Endothelial cell of umbilical vein (primary cell): ENCODE data around the gene PROCR. TPM values are rescaled to one million over a fixed set of nuclear protein-coding genes. Genes with fewer than 3 reads are reported as not detected.

Experiments used
- BruUV-seq: library from RNA; stranded (reverse); fragments of 400-500 nt; replicated peaks from 2 replicates; lab custom pipeline; 2021; lab: Mats Ljungman, UMichigan
- CTCF ChIA-PET: fragments of 300-600, 350-600 bp; sonication (Branson Sonifier 250); formaldehyde crosslinking; loops from one replicate; lab custom pipeline; 2021; ENCODE audit warnings: antibody characterized with exemption, inconsistent platforms; lab: Charles Lee
- POLR2A ChIA-PET: fragments of 300-600, 350-600 bp; sonication (Branson Sonifier 250); formaldehyde crosslinking; loops from one replicate; lab custom pipeline; 2021; ENCODE audit warnings: antibody characterized with exemption, inconsistent platforms; lab: Charles Lee
- DNase-seq: peaks from one replicate; pipeline ENCODE4 v3.0.0-alpha.2; 2011; ENCODE audit warnings: low read depth, low spot score
- FAIRE-seq: peaks from 2 replicates; lab custom pipeline; 2011; peaks lifted over from hg19 to GRCh38; lab: Jason Lieb, UNC
- H2AFZ ChIP-seq: 2 replicates; pipeline ENCODE4 v1.6.0; 2012; ENCODE audit warnings: low read depth, low read length, control low read depth, inconsistent platforms
- H3K27ac ChIP-seq: 2 replicates; pipeline ENCODE4 v1.5.1; 2011; ENCODE audit warnings: low read depth, mild to moderate bottlenecking, control low read depth, low read length, moderate library complexity; ENCODE audit not compliant: insufficient read depth
- H3K27me3 ChIP-seq, 2 experiments: 2 replicates each; pipeline versions ENCODE4 v1.6.0 to v1.6.1; 2011; ENCODE audit warnings: low read length in 2 of 2, mixed read lengths in 1 of 2; ENCODE audit not compliant: control insufficient read depth in 2 of 2, insufficient read depth in 2 of 2
- H3K36me3 ChIP-seq, 2 experiments: 2 replicates in 1 of 2; 3 replicates in 1 of 2; pipeline ENCODE4 v1.5.1; 2011; ENCODE audit warnings: low read length in 2 of 2, mild to moderate bottlenecking in 1 of 2, moderate library complexity in 1 of 2; ENCODE audit not compliant: control insufficient read depth in 2 of 2, insufficient read depth in 2 of 2; ENCODE audit errors: extremely low read depth in 1 of 2
- H3K4me1 ChIP-seq: 3 replicates; pipeline ENCODE4 v1.5.1; 2011; ENCODE audit warnings: mild to moderate bottlenecking, low read length; ENCODE audit not compliant: control insufficient read depth, insufficient read depth; ENCODE audit errors: extremely low read depth
- H3K4me2 ChIP-seq: 2 replicates; pipeline ENCODE4 v1.6.1; 2011; ENCODE audit warnings: low read length, control low read depth, mixed read lengths; ENCODE audit not compliant: insufficient read depth
- H3K4me3 ChIP-seq, 3 experiments: fragments of 200-600 bp in 1 of 3; sonication (generic), shearing (Covaris generic) in 1 of 3; replicated peaks in 1 of 3; 2 replicates each; pipeline ENCODE4 v1.5.1; 2011 to 2016; ENCODE audit warnings: control low read depth in 3 of 3, low read length in 3 of 3, mild to moderate bottlenecking in 2 of 3, inconsistent platforms in 1 of 3, low read depth in 1 of 3, moderate library complexity in 1 of 3; ENCODE audit not compliant: insufficient read depth in 1 of 3
- H3K79me2 ChIP-seq: 2 replicates; pipeline ENCODE4 v1.6.0; 2012; ENCODE audit warnings: low read length, inconsistent platforms; ENCODE audit not compliant: control insufficient read depth, insufficient read depth
- H3K9ac ChIP-seq: replicated peaks from 2 replicates; pipeline ENCODE3; 2011; ENCODE audit warnings: low read length, control low read depth; ENCODE audit not compliant: insufficient read depth; ENCODE audit errors: extremely low read depth
- H3K9me1 ChIP-seq: replicated peaks from 3 replicates; pipeline ENCODE4 v1.6.0; 2011; ENCODE audit warnings: mild to moderate bottlenecking, low read length; ENCODE audit not compliant: control insufficient read depth, insufficient read depth; ENCODE audit errors: extremely low read depth
- H3K9me3 ChIP-seq: replicated peaks from 2 replicates; pipeline ENCODE4 v1.5.1; 2012; ENCODE audit warnings: low read length, inconsistent platforms; ENCODE audit not compliant: control insufficient read depth, insufficient read depth
- H4K20me1 ChIP-seq: replicated peaks from 2 replicates; pipeline ENCODE3; 2011; ENCODE audit warnings: mild to moderate bottlenecking, low read length; ENCODE audit not compliant: control insufficient read depth, insufficient read depth; ENCODE audit errors: extremely low read depth
- MYC ChIP-seq: IDR thresholded peaks from one replicate; pipeline ENCODE4 v1.6.1; 2011; ENCODE audit warnings: mild to moderate bottlenecking, low read depth, low read length
- POLR2AphosphoS5 ChIP-seq: IDR thresholded peaks from 2 replicates; pipeline ENCODE4 v1.6.1; 2012; ENCODE audit warnings: low read depth, mild to moderate bottlenecking, control low read depth, low read length, moderate library complexity; ENCODE audit not compliant: insufficient read depth
- dilution Hi-C: fragments of 300-500 bp; cut with MboI; formaldehyde crosslinking; loops from one replicate; pipeline ENCODE4 v1.15.0; 2019; ENCODE audit warnings: low sequenced_read_pairs; ENCODE audit not compliant: extremely low pct_ligation_motif_present
- intact Hi-C: fragments of 100-400 bp; cut with micrococcal nuclease; formaldehyde crosslinking; loops from one replicate; pipeline ENCODE4 v1.10.0; 2022
- polyA plus RNA-seq, 4 experiments: library from polyadenylated mRNA; depleted of rRNA in 3 of 4; stranded (reverse) in 3 of 4; unstranded in 1 of 4; fragments of >200 nt; gene quantifications; 2 replicates each; pipeline versions ENCODE4 v1.2.1 to v1.2.3, GENCODE V29; 2011 to 2012; ENCODE audit warnings: missing spikeins in 1 of 4
- total RNA-seq: library from RNA; stranded (reverse); gene quantifications from 2 replicates; pipeline ENCODE4 v1.2.3, GENCODE V29; 2021
- TF ChIP-seq, protein P1 (sequence below): IDR thresholded peaks from 2 replicates; pipeline ENCODE4 v1.6.1; 2011; ENCODE audit not compliant: insufficient read depth, insufficient read length
- TF ChIP-seq, protein P2 (sequence below), 2 donors: IDR thresholded peaks; 1 replicate in 1 of 2; 2 replicates in 1 of 2; pipeline ENCODE4 v1.5.1; 2011; ENCODE audit warnings: low read length in 2 of 2, mild to moderate bottlenecking in 2 of 2, moderate library complexity in 2 of 2, control low read depth in 1 of 2, inconsistent platforms in 1 of 2, low read depth in 1 of 2; ENCODE audit not compliant: insufficient read depth in 1 of 2; ENCODE audit errors: extremely low read depth in 1 of 2

PROCR gene
- total and polyA plus RNA-seq, 2 donors (not counting 3 experiments of a cell fraction or from before 2014, with no cell fraction given) = 251 to 376 TPM

DNA sequence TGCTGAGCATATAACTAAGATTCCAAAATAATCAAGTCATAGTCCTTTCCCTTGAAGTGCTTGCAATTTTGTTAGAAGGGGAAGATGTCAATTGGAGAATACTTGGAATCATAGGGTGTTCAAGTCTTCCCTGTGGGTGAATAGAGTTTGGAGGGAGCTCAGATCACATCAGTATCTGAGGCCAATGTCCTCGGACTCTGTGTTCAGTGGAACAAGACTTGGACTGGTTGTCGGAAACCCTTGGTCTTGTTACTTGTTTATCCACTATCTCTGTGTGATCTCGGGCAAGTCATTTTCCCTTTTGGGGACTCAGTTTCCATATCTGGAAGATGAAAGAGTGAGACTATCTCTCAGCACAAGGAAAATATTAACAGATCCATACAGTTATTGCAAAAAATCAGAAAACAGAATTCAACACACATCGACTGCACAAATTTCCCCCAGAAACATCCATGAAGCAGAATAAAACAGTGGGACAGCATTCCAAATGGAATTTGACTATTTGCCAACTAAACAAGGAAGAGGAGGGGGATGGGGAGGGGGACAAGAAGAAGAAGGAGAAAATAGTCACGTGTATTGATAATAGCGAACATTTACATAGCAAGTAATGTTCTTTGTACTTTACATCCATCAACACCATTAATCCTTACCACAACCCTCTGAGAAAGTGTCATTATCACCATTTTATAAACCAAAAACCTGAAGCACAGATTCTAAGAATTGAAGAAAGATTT, 20.9 kb upstream of the PROCR start:
- no peaks in the 10 kb centered on the region for H4K20me1 ChIP-seq
- no peak overlapping the region for H2AFZ ChIP-seq
- no peaks in the 10 kb centered on the region for H3K9me3 ChIP-seq
- H3K27me3 ChIP-seq = no peaks in the 10 kb centered on the region
- H3K4me2 ChIP-seq = no peak overlapping the region
- peaks cover 19% of the 10 kb centered on the region for H3K4me1 ChIP-seq
- H3K4me3 ChIP-seq = no peak overlapping the region
- BruUV-seq = no TSS peak
- intact Hi-C loops (no loop called here), dilution Hi-C loops (no loop called here)
- DNase-seq (no peak), FAIRE-seq (no peak)
- no peak overlapping the region for H3K9ac ChIP-seq
- TF ChIP-seq, protein P1, sequence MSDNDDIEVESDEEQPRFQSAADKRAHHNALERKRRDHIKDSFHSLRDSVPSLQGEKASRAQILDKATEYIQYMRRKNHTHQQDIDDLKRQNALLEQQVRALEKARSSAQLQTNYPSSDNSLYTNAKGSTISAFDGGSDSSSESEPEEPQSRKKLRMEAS = no peak
- TF ChIP-seq MYC = no peak
- no peak for TF ChIP-seq POLR2AphosphoS5
- TF ChIP-seq, protein P2, sequence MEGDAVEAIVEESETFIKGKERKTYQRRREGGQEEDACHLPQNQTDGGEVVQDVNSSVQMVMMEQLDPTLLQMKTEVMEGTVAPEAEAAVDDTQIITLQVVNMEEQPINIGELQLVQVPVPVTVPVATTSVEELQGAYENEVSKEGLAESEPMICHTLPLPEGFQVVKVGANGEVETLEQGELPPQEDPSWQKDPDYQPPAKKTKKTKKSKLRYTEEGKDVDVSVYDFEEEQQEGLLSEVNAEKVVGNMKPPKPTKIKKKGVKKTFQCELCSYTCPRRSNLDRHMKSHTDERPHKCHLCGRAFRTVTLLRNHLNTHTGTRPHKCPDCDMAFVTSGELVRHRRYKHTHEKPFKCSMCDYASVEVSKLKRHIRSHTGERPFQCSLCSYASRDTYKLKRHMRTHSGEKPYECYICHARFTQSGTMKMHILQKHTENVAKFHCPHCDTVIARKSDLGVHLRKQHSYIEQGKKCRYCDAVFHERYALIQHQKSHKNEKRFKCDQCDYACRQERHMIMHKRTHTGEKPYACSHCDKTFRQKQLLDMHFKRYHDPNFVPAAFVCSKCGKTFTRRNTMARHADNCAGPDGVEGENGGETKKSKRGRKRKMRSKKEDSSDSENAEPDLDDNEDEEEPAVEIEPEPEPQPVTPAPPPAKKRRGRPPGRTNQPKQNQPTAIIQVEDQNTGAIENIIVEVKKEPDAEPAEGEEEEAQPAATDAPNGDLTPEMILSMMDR (IDR thresholded peaks at IDR 0.05; ENCODE audit: extremely low read depth in 1 of 2, insufficient read depth in 1 of 2, low read depth in 1 of 2, low read length in 2 of 2) = no peak
- H3K79me2 ChIP-seq = peaks cover 8% of the 10 kb centered on the region
- ChIA-PET POLR2A (no interaction called here), CTCF (no interaction called here)
- H3K9me1 ChIP-seq = no peaks in the 10 kb centered on the region
- no peak overlapping the region for H3K27ac ChIP-seq
- H3K36me3 ChIP-seq = no peaks in the 10 kb centered on the region

DNA sequence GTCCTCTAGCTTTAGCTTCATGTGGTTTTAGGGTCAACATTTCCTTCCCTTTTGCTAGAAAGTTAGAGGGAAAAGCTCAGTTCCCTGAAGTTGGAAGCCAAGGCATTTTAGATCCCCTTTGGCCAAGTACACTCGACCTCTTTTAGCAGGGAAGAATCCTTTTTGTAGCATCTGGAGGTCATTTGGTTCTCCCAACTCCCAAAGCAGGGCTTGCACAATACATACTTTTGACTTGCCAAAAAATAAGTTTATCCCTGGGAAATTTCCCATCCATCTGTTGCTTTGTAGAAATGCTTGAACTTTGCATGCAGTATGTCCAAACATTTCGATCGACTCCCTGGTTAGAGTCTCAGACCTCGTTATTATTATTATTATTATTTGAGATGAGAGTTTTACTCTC, 20.1 kb upstream of the PROCR start:
- dilution Hi-C loops (no loop called here), intact Hi-C loops (no loop called here)
- H4K20me1 ChIP-seq = no peaks in the 10 kb centered on the region
- TF ChIP-seq MYC = no peak
- TF ChIP-seq, protein P1 = no peak
- H3K9me3 ChIP-seq = no peaks in the 10 kb centered on the region
- no peak overlapping the region for H3K9ac ChIP-seq
- ChIA-PET CTCF (no interaction called here), POLR2A (no interaction called here)
- H3K27me3 ChIP-seq = no peaks in the 10 kb centered on the region
- H3K36me3 ChIP-seq = no peaks in the 10 kb centered on the region
- H3K4me3 ChIP-seq = no peak overlapping the region
- H3K4me1 ChIP-seq = peaks cover 12% of the 10 kb centered on the region
- no peaks in the 10 kb centered on the region for H3K9me1 ChIP-seq
- H3K4me2 ChIP-seq = no peak overlapping the region
- DNase-seq (no peak), FAIRE-seq (no peak)
- no peak overlapping the region for H2AFZ ChIP-seq
- peaks cover 3% of the 10 kb centered on the region for H3K79me2 ChIP-seq
- no peak overlapping the region for H3K27ac ChIP-seq
- no TSS peak for BruUV-seq
